Peyer's patch (tissue), 4 donors: Measurements from ENCODE around the gene GOLGA1.

Experiments used
- CTCF ChIP-seq, 6 experiments: fragments of 450-650 bp in 4 of 6; fragments of 200-600 bp in 2 of 6; sonication (generic) in 1 of 6; IDR thresholded peaks; one replicate each; pipeline ENCODE4 v1.5.1; 2017 to 2019; ENCODE audit warnings: antibody characterized with exemption in 6 of 6, mild to moderate bottlenecking in 3 of 6, moderate library complexity in 1 of 6
- POLR2A ChIP-seq, 2 donors: fragments of 450-650 bp; IDR thresholded peaks; one replicate each; pipeline ENCODE4 v1.5.1; 2017; ENCODE audit warnings: antibody characterized with exemption in 2 of 2, mild to moderate bottlenecking in 2 of 2, moderate library complexity in 2 of 2

- no peak for TF ChIP-seq CTCF (IDR thresholded peaks at IDR 0.05)
- TF ChIP-seq POLR2A (IDR thresholded peaks at IDR 0.05), result no peak
Observed at GRCh38 chr9:124973807-124974206, 32.9 kb upstream of the GOLGA1 start.
